Loucy (cell line): ENCODE results near the gene ANXA3.
A peak's percentile ranks its signal among the peaks of the same experiment; 100 is the strongest.

Source experiments
- H2AFZ ChIP-seq: fragments of 200-600 bp; sonication (generic); 2 replicates; pipeline ENCODE4 v1.6.0; 2016; ENCODE audit warnings: antibody characterized with exemption, mild to moderate bottlenecking, low read length, moderate library complexity
- H3F3A ChIP-seq: fragments of 200-600 bp; 2 replicates; pipeline ENCODE4 v1.6.0; 2016; ENCODE audit warnings: antibody characterized with exemption, low read depth, mild to moderate bottlenecking
- H3K27me3 ChIP-seq: fragments of 200-600 bp; sonication (generic); 2 replicates; pipeline ENCODE4 v1.6.1; 2014; ENCODE audit warnings: low read length, mild to moderate bottlenecking; ENCODE audit not compliant: insufficient read depth, poor library complexity, severe bottlenecking
- H3K36me3 ChIP-seq: fragments of 200-600 bp; sonication (generic); 2 replicates; pipeline ENCODE4 v1.6.1; 2016; ENCODE audit warnings: low read length; ENCODE audit not compliant: insufficient read depth
- H3K4me1 ChIP-seq: fragments of 200-600 bp; sonication (generic); 2 replicates; pipeline ENCODE4 v1.5.1; 2014; ENCODE audit warnings: low read length, mild to moderate bottlenecking; ENCODE audit not compliant: insufficient read depth, poor library complexity, severe bottlenecking
- H3K4me2 ChIP-seq: fragments of 200-600 bp; sonication (generic); 2 replicates; pipeline ENCODE4 v1.6.0; 2014; ENCODE audit warnings: antibody characterized with exemption, low read length, low read depth, mild to moderate bottlenecking; ENCODE audit not compliant: poor library complexity, severe bottlenecking
- H3K4me3 ChIP-seq: fragments of 200-600 bp; sonication (generic); 2 replicates; pipeline ENCODE4 v1.5.1; 2014; ENCODE audit warnings: low read length, mild to moderate bottlenecking, mixed read lengths; ENCODE audit not compliant: poor library complexity, severe bottlenecking
- H3K79me2 ChIP-seq: fragments of 200-600 bp; sonication (generic); 2 replicates; pipeline ENCODE4 v1.6.1; 2014; ENCODE audit warnings: low read length; ENCODE audit not compliant: insufficient read depth
- H3K9ac ChIP-seq: fragments of 200-600 bp; sonication (generic); 2 replicates; pipeline ENCODE4 v1.6.0; 2014; ENCODE audit warnings: mild to moderate bottlenecking, low read depth, low read length, moderate library complexity; ENCODE audit not compliant: poor library complexity, severe bottlenecking
- H3K9me2 ChIP-seq: fragments of 200-600 bp; sonication (generic); replicated peaks from 2 replicates; pipeline ENCODE4 v1.6.1; 2016; ENCODE audit warnings: low read depth, low read length, mixed read lengths
- H3K9me3 ChIP-seq: fragments of 200-600 bp; sonication (generic); 2 replicates; pipeline ENCODE4 v1.6.1; 2014; ENCODE audit warnings: mild to moderate bottlenecking, antibody characterized with exemption, low read length, low read depth; ENCODE audit not compliant: insufficient read depth
- H4K20me1 ChIP-seq: fragments of 200-600 bp; sonication (generic); 2 replicates; pipeline ENCODE4 v1.6.0; 2014; ENCODE audit warnings: antibody characterized with exemption, low read length, mild to moderate bottlenecking; ENCODE audit not compliant: insufficient read depth, poor library complexity, severe bottlenecking
- CTCF ChIP-seq: fragments of 200-600 bp; sonication (generic); conservative IDR thresholded peaks from 2 replicates; pipeline ENCODE4 v1.5.1; 2014; ENCODE audit warnings: mild to moderate bottlenecking, antibody characterized with exemption, low read length
- EZH2phosphoT487 ChIP-seq: fragments of 200-600 bp; IDR thresholded peaks from 2 replicates; pipeline ENCODE4 v1.6.1; 2018; ENCODE audit warnings: antibody characterized with exemption, mild to moderate bottlenecking, moderate library complexity, borderline replicate concordance

The ANXA3 gene

GRCh38 chr4:78606035-78606434 is 54.5 kb downstream of the ANXA3 start:
- no peaks in the 10 kb centered on the region for H3K36me3 ChIP-seq
- H2AFZ ChIP-seq, result no peak overlapping the region
- H3K9me3 ChIP-seq, result no peaks in the 10 kb centered on the region
- H3K9ac ChIP-seq, result no peak overlapping the region
- H3K79me2 ChIP-seq, result no peaks in the 10 kb centered on the region
- H3K4me3 ChIP-seq, result no peak overlapping the region
- H3F3A ChIP-seq, result peaks cover 16% of the 10 kb centered on the region; the same call in 1 of the 2 replicates
- no peaks in the 10 kb centered on the region for H3K9me2 ChIP-seq
- TF ChIP-seq CTCF (no peak), EZH2phosphoT487 (no peak)
- no peaks in the 10 kb centered on the region for H3K27me3 ChIP-seq
- H3K4me1 ChIP-seq, result peaks cover 66% of the 10 kb centered on the region
- H3K4me2 ChIP-seq, result no peak overlapping the region
- no peaks in the 10 kb centered on the region for H4K20me1 ChIP-seq

GRCh38 chr4:78606530-78607095 is 55.0 kb downstream of the ANXA3 start:
- no peaks in the 10 kb centered on the region for H3K79me2 ChIP-seq
- no peaks in the 10 kb centered on the region for H3K9me3 ChIP-seq
- peaks cover 72% of the 10 kb centered on the region for H3K4me1 ChIP-seq
- H3K4me3 ChIP-seq, result no peak overlapping the region
- no peaks in the 10 kb centered on the region for H3K9me2 ChIP-seq
- no peaks in the 10 kb centered on the region for H4K20me1 ChIP-seq
- H3K36me3 ChIP-seq, result no peaks in the 10 kb centered on the region
- no peak overlapping the region for H3K4me2 ChIP-seq
- H3K27me3 ChIP-seq, result no peaks in the 10 kb centered on the region
- TF ChIP-seq EZH2phosphoT487 (no peak), CTCF (no peak)
- peaks cover 16% of the 10 kb centered on the region; the same call in 1 of the 2 replicates for H3F3A ChIP-seq
- H3K9ac ChIP-seq, result no peak overlapping the region
- H2AFZ ChIP-seq, result no peak overlapping the region

- TF ChIP-seq CTCF (no peak), EZH2phosphoT487 (no peak)
- H3K9me2 ChIP-seq, result no peaks in the 10 kb centered on the region
- H3K79me2 ChIP-seq, result no peaks in the 10 kb centered on the region
- peaks cover 22% of the 10 kb centered on the region for H3F3A ChIP-seq
- H4K20me1 ChIP-seq, result no peaks in the 10 kb centered on the region
- H3K4me3 ChIP-seq, result no peak overlapping the region
- H3K27me3 ChIP-seq, result no peaks in the 10 kb centered on the region
- H3K4me1 ChIP-seq, result peaks cover 71% of the 10 kb centered on the region
- H2AFZ ChIP-seq, result no peak overlapping the region
- H3K4me2 ChIP-seq, result peak overlapping the region; percentile 77
- H3K36me3 ChIP-seq, result no peaks in the 10 kb centered on the region
- peak overlapping the region; percentile 75 for H3K9ac ChIP-seq
- H3K9me3 ChIP-seq, result no peaks in the 10 kb centered on the region
These were observed 57.1 kb downstream of the ANXA3 start for GRCh38 chr4:78608684-78609083.
